Fibroblast of skin of abdomen (primary cell): ENCODE data around the gene SDCBP2.

Experiments
- DNase-seq: peaks from one replicate; pipeline ENCODE4 v3.0.0-alpha.2; 2013

The SDCBP2 gene

GRCh38 chr20:1312308-1312707, 16.6 kb downstream of the SDCBP2 start:
- DNase-seq = no peak

GRCh38 chr20:1310506-1311190, 18.3 kb downstream of the SDCBP2 start:
- DNase-seq = no peak

- DNase-seq = no peak
Measured at GRCh38 chr20:1310071-1310470, 18.9 kb downstream of the SDCBP2 start.

- DNase-seq = no peak
Measured at GRCh38 chr20:1309439-1309847, 19.5 kb downstream of the SDCBP2 start.

GRCh38 chr20:1308702-1309095, 20.2 kb downstream of the SDCBP2 start:
- DNase-seq = no peak

GRCh38 chr20:1308067-1308701, 20.8 kb downstream of the SDCBP2 start:
- DNase-seq = no peak

GRCh38 chr20:1307571-1307971, 21.4 kb downstream of the SDCBP2 start:
- no peak for DNase-seq

- no peak for DNase-seq
Measured at GRCh38 chr20:1307171-1307570, 21.8 kb downstream of the SDCBP2 start.

- no peak for DNase-seq
Measured at GRCh38 chr20:1306316-1307135, 22.4 kb downstream of the SDCBP2 start.

GRCh38 chr20:1305712-1306111, 23.2 kb downstream of the SDCBP2 start:
- DNase-seq = no peak

- no peak for DNase-seq
Measured at GRCh38 chr20:1304710-1305515, 24.0 kb downstream of the SDCBP2 start.

GRCh38 chr20:1302685-1303541, 26.0 kb downstream of the SDCBP2 start:
- no peak for DNase-seq

GRCh38 chr20:1301031-1301529, 27.9 kb downstream of the SDCBP2 start:
- DNase-seq = peak; percentile 64

- no peak for DNase-seq
Measured at GRCh38 chr20:1300083-1300840, 28.7 kb downstream of the SDCBP2 start.

GRCh38 chr20:1299522-1299921, 29.4 kb downstream of the SDCBP2 start:
- DNase-seq = no peak

GRCh38 chr20:1298888-1299511, 29.9 kb downstream of the SDCBP2 start:
- no peak for DNase-seq

GRCh38 chr20:1298166-1298565, 30.8 kb downstream of the SDCBP2 start:
- no peak for DNase-seq

- no peak for DNase-seq
Measured at GRCh38 chr20:1297486-1297885, 31.5 kb downstream of the SDCBP2 start.

GRCh38 chr20:1296922-1297321, 32.0 kb downstream of the SDCBP2 start:
- no peak for DNase-seq

GRCh38 chr20:1296117-1296610, 32.8 kb downstream of the SDCBP2 start:
- no peak for DNase-seq
